Measurements from ENCODE around the gene IFT172.
"Not testable (repeated sequence)": the region's sequence is repeated elsewhere in the genome, so short reads cannot be mapped to it uniquely, and the experiment has no call there.

The IFT172 gene

DNA sequence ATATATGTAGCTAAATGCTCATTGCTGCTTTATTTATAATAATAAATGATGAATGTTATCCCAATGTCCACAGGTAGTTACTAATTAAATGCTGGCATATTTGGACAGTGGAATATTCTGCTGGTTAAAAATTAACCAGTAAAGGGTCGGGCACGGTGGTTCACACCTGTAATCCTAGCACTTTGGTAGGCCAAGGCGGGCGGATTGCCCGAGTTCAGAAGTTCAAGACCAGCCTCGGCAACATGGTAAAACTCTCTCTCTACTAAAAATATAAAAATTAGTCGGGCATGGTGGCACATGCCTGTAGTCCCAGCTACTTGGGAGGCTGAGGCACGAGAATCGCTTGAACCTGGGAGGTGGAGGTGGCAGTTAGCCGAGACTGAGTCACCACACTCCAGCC is 64.5 kb downstream of the IFT172 start:
- not testable (repeated sequence) for DNase-seq

DNA sequence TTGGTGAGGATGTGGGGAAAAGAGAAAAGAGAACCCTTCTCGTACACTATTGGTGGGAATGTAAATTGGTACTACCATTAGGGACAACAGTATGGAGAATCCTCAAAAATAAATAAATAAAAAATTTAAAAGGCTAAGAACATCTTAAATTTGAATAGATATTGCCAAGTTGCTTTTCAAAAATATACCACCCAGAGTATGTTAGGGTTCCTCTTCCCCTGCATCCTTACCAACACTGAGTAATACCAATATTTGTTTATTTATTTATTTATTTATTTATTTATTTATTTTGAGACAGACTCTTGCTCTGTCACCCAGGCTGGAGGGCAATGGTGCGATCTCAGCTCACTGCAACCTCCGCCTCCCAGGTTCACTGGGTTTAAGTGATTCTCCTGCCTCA is 66.6 kb downstream of the IFT172 start:
- no peak for DNase-seq

DNA sequence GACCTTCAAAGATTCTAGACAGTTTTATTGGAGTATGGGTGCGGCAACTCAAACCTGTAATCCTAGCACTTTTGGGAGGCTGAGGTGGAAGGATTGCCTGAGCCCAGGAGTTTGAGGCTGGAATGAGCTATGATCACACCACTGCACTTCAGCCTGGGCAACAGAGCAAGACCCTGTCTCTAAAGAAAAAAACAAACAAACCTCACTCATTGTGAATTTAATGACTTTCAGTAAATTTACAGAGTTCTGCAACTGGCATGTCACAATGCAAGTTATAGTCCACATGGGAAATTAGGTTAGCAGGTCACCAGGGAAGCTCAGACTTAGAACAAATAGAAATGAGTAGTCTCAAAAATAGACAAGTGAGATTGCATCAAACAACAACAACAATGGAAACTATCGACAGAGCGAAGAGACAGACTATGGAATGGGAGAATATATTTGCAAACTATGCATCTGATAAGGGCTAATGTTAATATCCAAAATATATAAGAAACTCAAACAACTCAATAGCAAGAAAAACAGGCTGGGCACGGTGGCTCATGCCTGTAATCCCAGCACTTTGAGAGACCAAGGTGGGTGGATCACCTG is 67.8 kb downstream of the IFT172 start:
- DNase-seq = no peak

DNA sequence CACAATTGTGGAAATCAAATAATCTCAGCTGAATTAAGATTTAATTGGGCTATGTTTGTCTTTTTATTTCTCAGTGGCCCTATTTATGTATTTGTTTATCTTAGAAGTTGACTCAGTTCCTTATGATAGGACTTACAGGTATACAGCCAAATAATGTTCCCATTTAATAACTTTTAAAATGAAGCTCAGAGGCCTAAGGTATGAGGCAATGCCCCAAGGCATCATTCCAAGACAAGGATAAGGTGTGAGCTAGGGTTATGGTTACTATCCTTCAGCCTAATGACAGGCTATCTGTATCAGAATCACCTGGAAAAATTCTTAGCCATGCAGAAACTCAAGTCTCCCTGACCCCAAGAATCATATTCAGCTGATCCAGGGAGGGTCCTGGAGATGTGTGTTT is 68.5 kb downstream of the IFT172 start:
- DNase-seq = no peak

DNA sequence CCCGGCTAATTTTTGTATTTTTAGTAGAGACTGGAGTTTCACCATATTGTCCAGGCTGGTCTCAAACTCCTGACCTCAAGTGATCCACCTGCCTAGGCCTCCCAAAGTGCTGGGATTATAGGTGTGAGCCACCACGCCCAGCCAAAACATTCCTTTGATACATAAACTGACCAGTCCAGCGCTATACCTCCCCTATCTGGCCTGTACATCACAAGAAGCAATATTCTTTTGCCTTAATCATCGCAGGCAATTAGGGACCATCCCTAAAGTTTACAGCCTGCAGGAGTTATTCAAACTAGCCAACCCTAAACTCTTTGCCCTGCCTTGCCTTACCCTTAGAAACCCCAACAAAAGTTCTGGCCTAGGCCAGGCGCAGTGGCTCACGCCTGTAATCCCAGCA is 73.4 kb downstream of the IFT172 start:
- no peak for DNase-seq

DNA sequence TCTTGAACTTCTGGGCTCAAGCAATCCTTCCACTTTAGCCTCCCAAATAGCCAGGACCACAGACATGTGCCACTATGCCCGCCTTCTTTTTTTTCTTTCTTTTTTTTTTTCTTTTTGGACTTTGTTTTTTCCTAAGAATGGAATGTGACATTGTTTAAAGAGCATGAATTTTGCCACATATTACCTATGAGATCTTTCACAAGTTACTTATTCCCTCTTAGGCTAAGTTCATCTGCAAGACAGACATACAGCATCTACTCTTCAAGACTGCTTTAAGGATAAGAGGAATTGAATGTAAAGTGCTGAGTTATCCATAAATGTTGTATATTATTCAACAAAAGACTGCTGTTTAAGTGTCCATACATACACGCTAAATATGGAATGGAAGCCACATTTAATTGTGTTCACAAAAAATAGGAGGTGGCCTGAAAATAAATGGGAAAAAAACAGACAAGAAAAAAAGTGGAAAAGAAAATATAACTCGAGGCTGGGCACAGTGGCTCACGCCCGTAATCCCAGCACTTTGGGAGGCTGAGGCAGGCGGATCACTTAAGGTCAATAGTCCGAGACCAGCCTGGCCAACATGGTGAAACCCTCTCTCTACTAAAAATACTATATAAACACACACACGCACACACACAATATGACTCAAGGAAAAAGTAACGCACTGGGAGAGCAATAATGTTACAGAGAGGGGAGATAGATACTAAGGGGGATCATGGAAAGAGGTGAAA is 77.0 kb downstream of the IFT172 start:
- DNase-seq = no peak

DNA sequence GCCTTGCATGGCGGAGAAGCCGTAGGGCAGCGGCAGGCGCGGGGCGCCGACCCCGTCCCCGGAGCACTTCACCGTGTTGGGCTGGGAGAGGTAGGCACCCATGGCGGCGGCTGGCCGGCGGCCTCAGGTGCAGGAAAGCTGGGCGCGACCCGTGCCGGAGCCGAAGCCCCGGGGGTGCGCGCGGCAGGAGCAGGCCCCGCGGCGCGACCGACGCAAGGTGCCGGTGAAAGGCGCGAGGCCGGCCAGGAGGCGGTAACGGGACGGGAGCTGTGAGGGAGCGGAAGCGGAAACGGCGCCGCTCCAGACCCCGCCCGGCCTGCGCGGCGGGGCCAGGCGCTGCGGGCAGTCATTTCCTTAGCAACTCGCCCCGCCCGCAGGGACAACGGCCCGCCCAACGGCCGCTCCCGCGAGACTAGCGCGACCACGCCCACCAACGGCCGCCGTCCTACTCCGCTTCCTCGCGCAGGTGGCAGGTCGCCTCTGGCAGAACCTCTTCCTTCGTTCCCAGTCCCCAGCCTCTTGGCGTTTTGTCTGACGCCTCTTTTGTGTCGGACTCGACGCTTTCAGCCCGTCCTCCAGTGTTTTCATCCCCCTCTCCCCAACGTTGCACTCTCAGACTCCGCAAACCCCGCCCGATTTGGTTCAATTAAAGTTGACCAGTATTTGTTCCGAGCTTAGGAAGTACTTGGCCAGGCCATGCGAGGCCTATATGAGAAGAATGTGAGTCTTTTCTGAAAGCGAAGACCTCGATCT is 80.0 kb downstream of the IFT172 start, which contains the start of gene PPM1G:
Gene PPM1G (minus strand): TSS at position 271 of the 753 bp plus-strand sequence. CDS start 169 bp downstream, at position 102.
- peak; percentile 93 to 96 for DNase-seq

DNA sequence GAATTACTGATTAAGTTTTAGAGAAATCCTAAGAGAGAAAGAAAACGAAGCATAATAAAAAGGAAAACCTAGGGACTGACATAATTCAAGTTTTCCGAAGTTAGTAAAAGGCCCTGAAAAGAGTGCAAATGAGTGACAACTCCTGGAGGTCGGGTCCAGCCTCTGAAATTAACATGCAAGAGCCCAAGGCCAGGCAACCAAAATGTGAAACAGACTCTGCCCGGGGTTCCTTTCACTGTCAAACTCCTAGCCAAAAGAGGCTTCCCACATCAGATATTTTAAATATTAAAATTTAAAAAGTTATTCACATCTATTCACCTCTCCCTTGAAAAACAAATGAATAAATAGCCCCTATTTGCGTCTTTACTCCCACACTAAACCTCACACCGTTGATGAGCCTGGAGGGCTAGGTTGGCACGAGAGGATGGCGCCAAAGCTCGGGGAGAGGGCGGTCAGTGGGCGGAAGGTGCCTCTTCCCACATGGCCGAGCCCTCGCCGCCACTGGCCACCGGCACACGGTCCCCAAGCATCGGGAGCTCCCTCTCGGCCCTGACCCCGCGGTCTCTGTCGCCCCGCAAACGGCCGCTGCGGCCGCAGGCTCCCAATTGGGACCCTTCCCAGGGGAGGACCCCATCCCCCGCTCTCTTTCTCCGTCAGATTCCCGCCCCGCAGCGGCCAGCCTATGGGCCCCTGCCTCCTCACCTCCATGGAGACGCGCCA is 80.8 kb downstream of the IFT172 start:
- no peak for DNase-seq

DNA sequence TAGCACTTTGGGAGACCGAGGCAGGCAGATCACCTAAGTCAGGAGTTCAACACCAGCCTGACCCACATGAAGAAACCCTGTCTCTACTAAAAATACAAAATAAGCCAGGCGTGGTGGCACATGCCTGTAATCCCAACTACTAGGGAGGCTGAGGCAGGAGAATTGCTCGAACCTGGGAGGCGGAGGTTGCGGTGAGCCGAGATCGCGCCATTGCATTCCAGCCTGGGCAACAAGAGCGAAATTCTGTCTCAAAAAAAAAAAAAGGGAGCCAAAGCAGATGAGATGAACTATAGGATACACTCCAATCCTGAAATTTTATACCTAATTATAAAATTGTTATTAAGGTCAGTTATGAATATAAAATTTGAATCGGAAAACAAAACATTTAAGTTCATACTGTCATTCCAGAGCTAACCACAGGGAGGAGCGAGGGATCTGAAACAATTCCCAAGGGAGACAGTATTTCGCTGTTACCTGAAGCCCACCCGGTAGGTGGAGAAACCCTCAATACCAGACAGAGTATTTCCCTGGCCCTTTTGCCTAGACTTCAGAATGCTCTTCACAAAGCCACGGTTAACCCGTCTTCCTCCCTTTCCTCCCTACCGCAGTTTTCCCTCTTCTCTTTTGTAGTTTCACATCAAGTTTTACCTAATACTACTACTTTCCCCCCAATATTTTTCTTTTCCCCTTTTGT is 81.6 kb downstream of the IFT172 start:
- no peak for DNase-seq

DNA sequence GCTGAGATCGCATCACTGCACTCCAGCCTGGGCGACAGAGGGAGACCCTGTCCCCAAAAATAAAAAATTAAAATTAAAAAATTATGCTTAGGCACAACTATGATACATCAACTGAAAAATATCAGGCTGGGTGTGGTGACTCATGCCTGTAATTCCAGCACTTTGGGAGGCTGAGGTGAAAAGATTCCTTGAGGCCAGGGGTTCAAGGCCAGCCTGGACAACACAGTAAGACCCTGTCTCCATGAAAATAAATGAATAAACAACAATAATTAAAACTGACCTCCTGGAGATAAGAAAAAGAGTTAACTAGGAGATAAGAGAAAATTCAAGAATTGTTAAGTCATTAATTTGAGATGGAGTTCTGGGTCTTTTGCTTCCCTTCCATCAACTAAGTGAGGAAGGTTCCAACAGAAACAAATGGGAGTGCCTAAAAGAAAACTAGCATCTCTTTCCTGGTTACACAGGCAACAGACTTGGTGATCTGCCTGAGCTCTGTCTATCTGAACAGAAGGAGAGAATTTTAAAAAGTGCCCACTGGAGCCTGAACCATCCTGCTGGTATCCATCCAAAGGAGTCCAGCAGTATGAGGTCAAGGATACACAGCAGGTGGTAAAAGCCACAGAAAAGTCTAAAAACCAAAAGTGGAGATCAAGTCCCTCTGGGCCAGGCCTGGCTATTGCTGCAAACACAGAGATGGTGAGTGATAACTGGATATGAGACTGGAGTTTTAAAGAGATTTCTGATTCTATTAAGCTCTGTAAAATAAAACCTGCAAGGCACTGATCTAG is 89.0 kb downstream of the IFT172 start:
- no peak for DNase-seq

DNA sequence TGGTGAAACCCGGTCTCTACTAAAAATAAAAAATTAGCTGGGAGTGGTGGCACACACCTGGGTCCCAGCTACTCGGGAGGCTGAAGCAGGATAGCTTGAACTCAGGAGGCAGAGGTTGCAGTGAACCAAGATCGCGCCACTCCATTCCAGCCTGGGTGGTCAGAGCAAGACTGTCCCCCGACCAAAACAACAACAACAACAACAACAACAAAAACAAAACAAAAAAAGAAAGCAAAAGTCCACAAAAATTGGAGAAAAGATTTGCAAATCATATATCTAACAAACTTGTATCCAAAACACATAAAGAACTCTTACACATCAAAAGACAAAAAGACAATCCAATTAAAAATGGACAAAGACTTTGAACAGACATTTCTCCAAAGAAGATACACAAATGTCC is 90.6 kb downstream of the IFT172 start:
- DNase-seq = no peak

All from CD4-positive, alpha-beta T cell treated with Interferon alpha-2 for 1 hour (primary cell).